GM12874 (cell line): ENCODE data around the gene COL23A1.

Experiments
- CTCF ChIP-seq: IDR thresholded peaks from 2 replicates; pipeline ENCODE4 v1.5.1; 2011; ENCODE audit warnings: low read depth, mild to moderate bottlenecking, control low read depth, low read length, moderate library complexity; ENCODE audit not compliant: insufficient read depth

The COL23A1 gene

DNA sequence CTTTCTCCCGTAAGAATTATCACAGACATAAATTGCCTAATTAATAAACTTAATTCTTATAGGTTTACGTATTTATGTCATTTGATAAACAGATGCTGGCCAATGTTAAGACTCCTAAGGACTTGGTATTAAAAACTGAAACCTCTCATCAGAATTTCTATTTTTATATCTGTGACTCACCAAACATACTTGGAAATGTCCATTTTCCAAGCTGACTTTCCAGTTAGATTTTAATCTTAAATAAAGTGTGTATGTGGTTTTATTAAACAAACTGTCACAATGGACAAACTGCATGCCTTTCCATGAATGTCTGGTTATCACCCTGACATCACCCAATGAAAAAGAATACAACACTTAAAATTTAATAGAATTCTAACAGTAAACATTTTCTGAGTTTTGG lies 12.6 kb upstream of the COL23A1 start:
- no peak for TF ChIP-seq CTCF

DNA sequence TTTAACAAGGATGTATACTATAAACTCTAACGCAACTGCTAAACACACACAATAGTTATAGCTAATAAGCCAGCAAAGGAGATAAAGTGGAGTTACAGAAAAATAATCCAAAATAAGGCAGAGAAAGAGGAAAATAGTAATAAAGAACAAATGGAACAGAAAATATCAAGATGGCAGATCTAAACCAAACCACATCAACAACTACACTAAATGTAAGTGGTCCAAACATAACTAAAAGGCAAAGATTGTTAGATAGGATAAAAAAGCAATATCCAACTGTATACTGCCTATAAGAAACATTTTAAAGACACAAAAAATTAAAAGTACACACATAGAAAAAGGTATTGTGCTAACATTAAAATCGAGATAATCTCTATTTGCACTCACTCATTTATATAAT lies 5.6 kb upstream of the COL23A1 start:
- TF ChIP-seq CTCF: no peak

DNA sequence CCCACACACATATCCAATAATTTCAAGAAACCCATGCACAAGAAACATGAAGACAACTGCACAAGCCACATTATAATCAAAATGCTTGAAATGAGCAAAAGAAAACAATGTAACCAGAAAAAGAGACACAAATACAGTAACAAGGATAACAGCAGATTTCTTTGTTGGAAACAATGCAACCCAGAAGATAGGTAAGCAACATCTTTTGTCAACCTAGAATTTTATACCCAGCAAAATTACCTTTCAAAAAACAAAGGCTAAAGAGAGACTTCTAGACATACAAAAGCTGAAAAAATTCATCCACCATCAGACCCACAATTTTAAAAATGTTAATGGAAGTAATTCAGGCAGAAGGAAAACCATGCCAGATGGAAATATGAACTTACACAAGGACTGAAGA lies 5.0 kb upstream of the COL23A1 start:
- TF ChIP-seq CTCF: no peak

GRCh38 chr5:178590924-178591423 lies 781 bp upstream of the COL23A1 start:
- no peak for TF ChIP-seq CTCF

GRCh38 chr5:178589180-178590140 lies 733 bp downstream of the COL23A1 start:
- TF ChIP-seq CTCF: no peak

DNA sequence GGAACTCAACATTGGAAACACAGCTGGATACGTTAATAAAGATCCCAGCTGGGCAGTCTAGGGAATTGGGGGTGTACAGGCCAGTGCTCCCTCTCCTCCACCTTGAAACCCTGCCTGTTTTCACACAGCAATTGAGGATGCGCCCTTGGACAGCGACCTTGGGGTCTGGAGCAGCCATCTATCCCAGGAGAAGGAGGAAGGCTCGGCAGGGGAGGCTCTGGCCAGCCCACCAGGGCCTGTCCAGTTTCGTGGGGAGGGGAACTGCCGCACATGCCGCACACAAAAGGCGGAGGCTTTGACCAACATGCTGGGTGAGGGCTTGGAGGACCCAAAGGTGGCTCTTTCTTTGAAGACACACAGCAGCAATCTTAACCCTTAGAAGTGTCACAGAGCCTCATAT lies 1.4 kb downstream of the COL23A1 start:
- no peak for TF ChIP-seq CTCF

DNA sequence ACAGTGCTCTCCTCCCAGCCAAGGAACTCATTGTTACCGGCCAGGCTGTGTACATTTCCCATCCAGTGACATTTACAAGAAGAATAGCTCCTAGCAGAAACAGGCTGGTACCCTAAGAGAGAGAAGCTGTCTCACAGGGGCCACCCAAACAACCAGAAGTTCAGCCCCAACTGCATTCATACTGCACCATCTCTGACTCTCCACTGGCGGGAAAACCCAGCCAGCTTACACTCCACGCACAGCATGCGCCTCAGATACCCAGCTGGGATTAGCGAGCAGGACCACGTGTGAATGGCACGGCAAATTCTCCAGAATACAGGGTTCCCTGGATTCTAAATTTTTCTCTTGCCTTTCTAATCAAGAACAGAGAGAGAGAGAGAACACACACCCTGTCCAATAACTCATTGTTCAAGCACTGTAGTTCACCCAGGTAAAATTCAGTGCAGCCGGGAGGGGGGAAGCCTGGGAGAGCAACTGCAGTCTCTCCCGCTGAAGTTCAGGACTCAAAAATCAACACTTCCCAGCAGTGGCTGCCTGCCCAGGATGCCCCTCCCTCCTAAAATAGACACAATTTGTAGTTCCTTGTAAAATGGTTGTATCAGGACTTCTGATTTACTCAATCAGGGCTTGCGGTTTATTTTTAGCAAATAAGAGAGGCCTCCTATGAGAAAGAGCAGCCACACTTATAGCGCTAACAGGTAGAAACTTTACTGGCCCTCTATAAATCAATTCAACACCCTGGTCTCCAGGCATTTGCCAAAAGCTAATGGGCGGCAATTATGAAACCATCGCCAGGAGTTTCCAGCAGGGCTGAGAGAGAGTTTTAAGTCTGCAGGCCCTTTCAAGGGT lies 2.2 kb downstream of the COL23A1 start:
- no peak for TF ChIP-seq CTCF
